NCI-H2171 (cell line): ENCODE measurements around the gene ARHGEF40.

ENCODE experiments used
- DNase-seq: peaks from one replicate; lab custom pipeline; 2025; lab: John Stamatoyannopoulos, UW

The ARHGEF40 gene

GRCh38 chr14:21083565-21084325 lies 13.6 kb downstream of the ARHGEF40 start:
- DNase-seq, result no peak

- DNase-seq, result no peak
Observed at GRCh38 chr14:21084396-21084795, 14.3 kb downstream of the ARHGEF40 start.

- DNase-seq, result no peak
Observed at GRCh38 chr14:21084998-21085853, 15.1 kb downstream of the ARHGEF40 start.

- DNase-seq, result no peak
Observed at GRCh38 chr14:21086908-21087293, 16.8 kb downstream of the ARHGEF40 start.

DNA sequence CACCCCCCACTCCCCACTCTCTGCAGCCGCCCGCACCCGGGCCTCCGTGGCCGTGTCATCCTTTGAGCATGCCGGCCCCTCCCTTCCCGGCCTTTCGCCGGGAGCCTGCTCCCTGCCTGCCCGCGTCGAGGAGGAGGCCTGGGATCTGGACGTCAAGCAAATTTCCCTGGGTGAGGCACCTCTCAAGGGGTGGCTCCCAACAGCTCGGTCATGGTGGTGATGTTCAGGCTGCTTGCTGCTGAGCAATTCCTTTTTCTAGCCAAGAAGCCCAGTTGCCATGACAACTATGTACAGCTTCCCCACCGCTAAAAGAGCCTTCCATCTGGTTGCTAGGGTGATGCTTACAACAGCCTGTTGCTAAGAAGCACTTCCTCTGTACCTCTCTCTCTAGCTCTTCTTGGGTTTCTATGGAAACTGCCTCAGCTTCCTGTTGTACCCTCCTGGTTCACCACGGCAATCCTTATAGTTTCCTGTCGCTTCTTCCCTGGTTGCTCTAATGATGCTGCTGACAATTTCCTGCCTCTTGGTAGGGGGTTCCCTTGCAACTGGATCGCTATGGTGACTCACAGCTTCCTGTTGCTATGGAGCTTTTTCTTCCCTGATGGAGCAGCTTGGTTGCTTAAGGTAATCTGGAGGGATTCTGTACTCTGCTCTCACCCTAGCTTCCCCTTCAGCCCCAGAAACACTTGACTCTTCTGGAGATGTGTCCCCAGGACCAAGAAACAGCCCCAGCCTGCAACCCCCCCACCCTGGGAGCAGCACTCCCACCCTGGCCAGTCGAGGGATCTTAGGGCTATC lies 17.4 kb downstream of the ARHGEF40 start:
- DNase-seq, result peak; percentile 56

DNA sequence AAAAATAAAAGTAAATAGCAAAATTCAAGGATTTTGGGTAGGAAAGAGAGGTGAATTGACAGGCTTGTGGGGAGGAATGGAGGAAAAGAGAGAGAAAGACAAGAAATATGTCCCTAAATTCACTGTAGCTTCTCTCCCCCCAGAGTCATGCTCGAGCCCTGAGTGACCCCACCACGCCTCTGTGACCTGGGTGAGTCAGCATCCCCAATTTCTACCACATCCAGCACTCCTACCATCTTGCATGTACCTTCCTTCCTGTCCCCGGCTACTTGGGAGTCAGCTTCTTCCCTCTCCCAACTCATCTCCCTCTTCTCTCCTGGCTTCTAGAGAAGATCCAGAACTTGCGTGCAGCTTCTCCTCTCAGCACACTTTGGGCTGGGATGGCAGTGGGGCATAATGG lies 18.6 kb downstream of the ARHGEF40 start:
- DNase-seq, result no peak

DNA sequence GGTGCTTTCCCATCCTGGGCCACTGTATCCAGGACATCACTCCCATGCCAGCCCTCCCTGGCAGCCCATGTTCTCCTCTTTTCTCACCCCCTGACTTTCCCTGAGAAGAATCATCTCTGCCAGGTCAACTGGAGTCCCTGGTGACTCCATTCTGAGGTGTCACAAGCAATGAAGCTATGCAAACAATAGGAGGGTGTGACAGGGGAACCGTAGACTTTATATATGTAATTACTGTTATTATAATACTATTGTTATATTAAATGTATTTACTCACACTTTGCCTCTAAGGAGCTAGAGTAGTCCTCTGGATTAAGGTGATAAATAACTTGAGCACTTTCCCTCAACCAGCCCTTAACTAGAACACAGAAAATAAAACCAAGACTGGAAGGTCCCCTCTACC lies 19.2 kb downstream of the ARHGEF40 start:
- no peak for DNase-seq

DNA sequence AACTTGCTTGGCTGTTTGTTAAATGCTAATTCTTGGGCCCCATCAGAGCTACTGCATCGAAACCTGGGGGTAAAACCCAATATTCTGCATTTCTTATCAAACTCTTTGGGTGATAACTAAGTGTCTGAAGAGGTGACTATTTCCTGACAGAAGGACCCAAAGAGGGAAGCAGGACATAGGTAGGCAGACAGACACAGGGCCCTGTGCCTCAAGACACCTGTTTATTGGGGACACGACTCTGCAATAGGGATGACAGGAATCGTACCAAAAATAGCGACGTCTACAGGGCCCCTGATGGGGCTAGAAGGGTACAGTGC lies 19.7 kb downstream of the ARHGEF40 start:
- no peak for DNase-seq

DNA sequence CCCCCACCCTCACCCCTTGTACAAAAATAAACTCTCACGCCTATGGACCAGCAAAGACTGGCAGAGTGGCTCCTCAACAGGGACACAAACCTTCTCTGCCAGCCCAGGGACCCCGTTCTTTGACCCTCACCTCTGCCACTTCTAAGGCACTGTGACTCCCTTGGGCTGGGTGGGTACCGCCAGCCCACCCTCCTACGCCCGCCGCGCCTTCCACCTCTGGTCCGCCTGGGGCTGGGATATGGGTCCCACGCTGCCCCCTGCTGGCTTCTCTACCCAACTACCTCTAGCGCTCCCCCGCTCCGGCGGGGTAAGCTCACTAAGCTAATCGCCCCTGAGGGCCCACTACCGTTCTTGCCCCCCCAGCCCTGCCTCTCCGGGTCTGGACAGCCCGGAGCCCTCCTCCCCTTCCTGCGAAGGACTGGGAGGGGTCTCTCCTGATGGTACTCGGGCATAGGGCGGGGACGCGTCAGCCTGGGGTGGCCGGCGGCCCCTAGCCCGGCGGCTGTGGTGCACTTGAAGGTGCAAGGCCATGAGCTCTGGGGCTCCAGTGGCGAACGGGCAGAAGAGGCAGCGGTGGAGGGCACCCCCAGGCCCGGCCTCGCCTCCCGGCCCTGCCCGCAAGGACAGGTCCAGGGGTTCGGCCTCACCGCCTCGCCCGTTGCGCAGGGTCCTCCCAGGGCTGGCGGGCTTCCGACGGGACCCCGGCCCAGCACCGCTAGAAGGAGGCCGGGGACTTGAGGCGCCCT lies 20.3 kb downstream of the ARHGEF40 start:
- no peak for DNase-seq

DNA sequence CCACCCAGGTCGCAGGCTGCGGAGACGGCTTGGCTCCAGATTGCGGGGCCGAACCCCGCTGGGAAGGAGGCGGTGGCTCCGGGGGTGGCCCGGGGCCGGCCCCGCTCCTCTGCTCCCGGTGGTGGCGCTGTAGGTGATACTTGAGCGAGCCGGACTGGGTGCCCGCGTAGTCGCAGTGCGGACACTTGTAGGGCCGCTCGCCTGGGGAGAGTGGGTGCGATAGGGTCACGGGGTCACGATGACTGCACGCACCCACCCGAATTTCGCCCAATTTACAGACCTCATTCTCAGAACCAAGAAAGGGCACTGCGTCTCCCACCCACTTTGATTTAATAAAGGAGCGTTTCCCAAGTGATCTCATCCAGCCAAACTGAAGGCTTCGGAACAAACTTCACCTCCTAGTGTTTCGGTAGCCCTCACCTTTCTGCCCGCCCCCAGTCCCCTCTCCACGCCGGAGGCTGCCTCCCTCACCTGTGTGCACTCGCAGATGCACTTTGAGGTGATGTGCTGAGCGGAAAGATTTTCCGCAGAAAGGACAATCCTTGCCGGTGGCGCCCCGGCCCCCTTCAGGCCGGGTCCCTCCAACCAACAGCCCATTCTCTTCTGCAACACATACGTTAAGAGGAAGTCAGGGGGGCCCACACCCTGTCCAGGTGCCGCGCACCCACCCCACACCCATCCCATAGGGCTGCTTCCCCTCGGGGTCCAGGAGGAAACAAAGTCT lies 21.0 kb downstream of the ARHGEF40 start:
- no peak for DNase-seq

DNA sequence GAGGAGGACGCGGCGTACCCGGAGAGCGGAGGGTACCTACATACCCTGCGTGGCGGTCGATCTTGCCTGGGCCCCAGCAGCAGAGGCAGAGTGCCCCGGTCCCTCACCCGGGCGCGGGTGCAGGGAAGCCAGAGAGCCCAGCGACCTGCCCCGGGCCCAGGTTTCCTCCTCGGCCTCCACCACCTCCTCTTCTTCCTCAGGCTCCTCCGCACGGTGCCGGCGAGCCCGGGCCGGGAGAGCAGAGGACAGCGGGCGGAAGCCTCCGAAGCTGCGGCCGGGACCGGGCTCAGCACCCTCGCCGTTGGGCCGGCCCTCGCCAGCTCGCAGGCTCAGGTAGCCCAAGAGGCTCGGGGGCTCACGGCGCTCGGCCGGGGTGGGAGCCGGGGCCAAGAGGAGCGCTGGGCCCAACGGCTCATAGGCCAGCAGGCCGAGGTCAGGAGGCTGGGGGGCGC lies 21.7 kb downstream of the ARHGEF40 start:
- DNase-seq, result no peak

GRCh38 chr14:21092273-21093011 lies 22.3 kb downstream of the ARHGEF40 start:
- no peak for DNase-seq

DNA sequence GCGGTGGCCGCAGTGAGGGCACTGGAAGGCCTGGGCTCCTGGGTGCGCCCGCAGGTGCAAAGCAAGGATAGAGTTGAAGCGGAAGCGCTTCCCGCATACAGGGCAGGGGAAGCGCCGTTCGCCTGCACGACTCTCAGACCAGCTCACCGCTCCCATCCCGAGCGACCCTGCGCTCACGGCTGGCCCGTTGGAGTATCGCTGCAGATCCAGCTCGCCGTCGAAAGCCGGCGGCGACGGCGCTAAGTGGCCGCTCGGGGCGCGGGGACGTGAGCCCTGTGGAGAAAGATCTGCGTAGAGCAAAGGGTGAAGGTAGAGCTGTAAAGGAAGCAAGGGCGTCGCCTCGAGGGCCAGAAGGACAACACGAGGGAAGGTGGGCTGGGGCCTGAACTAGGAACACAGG lies 22.9 kb downstream of the ARHGEF40 start:
- no peak for DNase-seq

DNA sequence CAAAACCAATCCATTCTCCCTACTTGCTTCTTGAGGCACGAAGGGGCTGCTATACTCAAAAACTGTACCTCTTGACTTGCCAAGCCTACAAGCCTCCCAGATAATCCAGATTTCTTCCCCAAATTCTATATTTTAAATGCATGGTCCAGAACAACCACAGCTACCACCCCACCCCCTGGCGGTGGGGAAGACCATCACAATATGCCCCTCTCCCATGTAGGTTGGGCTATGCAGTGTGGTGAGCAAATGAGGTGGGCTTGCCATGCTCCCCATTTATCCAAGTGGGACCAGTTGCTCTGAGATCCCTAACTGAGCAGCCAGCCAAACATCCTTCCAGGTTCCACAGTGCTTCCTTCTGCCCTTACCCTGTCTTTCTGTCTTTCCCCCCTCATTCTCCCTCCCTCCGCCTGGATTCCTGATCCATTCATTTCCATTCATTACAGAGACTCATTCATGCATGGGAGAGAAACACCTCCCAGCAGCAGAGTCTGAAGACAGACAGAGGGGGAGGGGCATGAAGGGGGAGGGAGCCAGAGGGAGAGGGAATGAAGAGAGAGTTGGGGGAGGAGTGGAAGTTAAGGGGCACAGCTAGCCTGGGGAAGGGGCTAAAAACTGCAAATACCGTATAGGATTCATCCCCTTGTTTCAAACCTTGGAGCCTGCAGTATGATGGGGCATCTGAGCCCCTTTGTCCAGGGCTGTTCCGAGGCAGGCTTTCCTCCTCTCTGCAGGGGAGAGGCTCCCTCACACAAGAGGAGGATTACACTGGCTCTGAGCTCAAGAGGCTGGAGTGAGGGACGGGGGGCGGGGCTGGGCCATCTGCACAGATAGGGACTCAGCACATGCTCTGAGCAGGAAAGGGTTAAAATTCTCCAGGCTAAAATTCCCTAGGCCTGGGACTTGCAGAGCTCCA lies 23.9 kb downstream of the ARHGEF40 start:
- DNase-seq, result peak; percentile 97

DNA sequence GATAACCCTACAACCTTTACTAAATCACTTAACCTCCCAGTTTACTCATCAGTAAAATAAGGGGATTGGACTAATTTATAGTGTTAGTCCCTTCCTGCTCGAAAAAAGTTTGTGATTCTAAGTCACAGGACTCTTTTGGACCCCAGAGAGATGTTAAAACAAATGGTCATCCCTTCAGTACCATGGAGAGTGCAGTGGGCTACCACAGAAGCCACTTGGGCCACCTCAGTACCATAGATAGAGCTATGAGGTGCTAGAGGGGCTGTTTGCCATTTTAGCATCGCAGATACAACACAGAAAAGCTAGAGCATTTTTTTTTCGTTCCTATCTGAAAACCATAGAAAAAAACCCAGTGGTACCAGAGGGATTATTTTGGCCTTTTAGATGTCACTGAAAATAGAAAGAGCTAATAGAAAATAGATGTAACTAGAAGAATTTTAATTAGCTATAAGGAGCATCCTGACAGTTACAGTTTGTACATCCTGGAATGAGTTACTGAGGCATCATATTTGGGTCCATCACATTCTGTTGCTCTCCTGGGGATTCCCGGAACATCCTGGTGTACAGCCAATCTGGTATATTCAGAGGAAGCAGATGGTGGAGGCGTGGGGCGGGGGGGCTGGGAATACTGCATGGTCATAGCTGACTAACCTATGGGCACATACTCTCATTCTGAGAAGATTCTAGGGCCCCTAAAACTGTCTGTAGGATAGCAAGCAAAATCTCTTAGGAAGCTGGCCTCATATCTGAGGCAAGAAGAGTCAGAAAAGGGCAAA lies 25.5 kb downstream of the ARHGEF40 start:
- peak; percentile 98 for DNase-seq

- no peak for DNase-seq
Observed at GRCh38 chr14:21096438-21096837, 26.3 kb downstream of the ARHGEF40 start.

- DNase-seq, result peak; percentile 56
Observed at GRCh38 chr14:21096978-21097635, 27.0 kb downstream of the ARHGEF40 start.

GRCh38 chr14:21097636-21098075 lies 27.6 kb downstream of the ARHGEF40 start:
- peak; percentile 81 for DNase-seq
